HG03175 (cell line): Measurements from ENCODE around the gene MRPL42.
A peak's percentile ranks its signal among the peaks of the same experiment; 100 is the strongest.
"Not testable (repeated sequence)": the region's sequence is repeated elsewhere in the genome, so short reads cannot be mapped to it uniquely, and the experiment has no call there.

Experiments
- ATAC-seq: cut with Tn5 transposase; IDR thresholded peaks from one replicate; pipeline ENCODE4 v1.9.1; 2021; ENCODE audit warnings: mild to moderate bottlenecking, moderate library complexity; ENCODE audit not compliant: unreplicated experiment

The MRPL42 gene

DNA sequence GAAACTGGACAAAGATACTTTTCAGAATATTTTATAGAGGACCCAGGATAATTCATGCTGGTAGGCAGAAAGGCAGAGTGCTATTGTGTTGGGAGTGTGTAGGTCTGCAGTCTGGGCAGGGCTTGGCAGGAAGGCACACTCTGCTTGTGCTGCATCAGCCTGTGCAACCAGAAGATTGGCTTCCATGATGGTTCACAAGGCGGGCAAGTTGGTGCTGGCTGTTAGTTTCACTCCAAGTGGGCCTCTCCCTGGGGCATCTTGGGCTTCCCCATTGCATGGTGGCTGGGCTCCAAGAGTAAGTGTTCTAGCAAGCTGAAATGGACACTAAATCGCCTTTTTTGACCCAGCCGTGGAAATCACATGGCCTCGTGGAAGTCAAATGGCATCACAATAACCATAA, 23.7 kb upstream of the MRPL42 start:
- no peak for ATAC-seq

- no peak for ATAC-seq
Measured at GRCh38 chr12:93447555-93448290, 19.6 kb upstream of the MRPL42 start.

GRCh38 chr12:93448796-93449195, 18.5 kb upstream of the MRPL42 start:
- no peak for ATAC-seq

DNA sequence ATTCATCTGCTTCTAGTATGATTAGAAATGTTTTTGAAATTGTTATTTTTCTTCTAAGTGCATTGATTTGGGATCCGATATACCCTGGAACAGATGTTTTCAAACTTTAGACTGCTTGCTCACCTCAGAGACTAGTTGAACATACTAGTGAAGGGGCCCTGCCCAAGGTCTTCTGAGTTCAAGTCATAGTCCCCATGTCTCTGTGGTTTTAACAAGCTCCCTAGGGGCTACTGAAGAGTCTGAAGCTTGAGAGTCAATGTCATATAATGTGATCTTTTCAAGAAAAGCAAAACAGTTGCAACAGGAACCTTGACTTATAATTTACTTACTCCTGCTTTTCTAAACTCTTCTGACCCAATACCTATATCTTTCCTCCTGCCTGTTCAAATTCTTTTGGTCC, 18.0 kb upstream of the MRPL42 start:
- peak; percentile 91 for ATAC-seq

DNA sequence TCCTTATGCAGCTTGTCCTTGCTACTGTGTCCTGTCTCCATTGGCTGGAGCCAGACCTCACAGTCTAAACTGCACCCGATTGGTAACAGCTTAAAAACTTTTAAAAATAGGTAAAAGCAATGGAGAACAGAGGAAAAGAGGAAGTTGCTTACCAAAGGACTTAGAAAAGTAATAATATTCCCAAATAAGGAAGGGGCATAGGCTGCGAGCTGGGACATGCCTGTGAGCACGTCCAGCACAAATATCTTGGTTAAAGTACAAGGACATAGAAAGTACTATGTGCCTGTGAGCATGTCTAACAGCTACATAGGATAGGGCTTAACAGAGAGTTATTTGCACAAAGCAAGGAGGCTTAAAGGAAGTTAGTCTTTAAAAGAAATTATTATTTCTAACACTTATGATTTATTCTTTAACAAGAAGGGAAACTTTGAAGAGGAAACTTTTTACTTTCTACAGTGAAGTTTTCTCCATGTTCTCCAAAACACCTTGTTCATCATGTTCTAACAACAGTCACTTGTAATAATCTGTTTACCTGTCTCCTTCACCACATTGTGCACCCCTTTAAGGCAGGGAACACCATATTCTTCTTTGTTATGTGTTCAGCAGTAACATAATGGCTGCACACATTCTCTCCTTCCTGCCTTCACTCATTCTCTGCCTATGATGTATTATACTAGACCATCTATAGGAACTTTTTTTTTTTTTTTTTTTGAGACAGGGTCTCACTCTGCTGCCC, 15.7 kb upstream of the MRPL42 start:
- ATAC-seq: no peak

GRCh38 chr12:93453633-93454032, 13.7 kb upstream of the MRPL42 start:
- ATAC-seq: no peak

DNA sequence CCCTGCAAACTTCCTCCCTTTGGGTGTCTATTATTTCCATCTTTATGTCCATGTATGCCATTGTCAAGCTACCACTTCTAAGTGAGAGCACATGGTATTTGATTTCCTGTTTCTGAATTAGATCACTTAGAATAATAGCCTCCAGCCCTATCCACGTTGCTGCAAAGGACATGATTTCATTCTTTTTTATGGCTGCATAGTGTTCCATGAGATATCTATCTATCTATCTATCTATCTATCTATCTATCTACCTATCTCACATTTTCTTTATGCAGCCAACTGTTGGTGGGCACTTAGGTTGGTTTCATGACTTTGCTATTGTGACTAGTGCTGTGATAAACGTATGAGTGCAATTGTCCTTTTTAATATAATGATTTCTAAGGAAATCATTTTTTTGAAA, 11.2 kb upstream of the MRPL42 start:
- no peak for ATAC-seq

DNA sequence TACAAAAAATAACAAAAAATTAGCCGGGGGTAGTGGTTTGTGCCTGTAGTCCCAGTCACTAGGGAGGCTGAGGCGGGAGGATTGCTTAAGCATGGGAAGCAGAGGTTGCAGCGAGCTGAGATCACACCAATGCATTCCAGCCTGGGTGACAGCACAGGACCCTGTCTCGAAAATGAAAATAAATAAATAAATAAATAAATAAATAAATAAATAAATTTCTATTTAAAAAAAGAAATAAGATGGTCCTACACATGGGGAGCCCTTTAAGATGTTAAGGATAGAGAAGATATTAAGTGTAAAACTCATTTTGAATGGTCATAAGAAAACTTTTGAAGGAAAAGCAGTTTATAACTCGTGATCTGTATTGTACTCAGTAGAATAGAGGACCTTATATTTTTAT, 8.2 kb upstream of the MRPL42 start:
- no peak for ATAC-seq

- ATAC-seq: no peak
Measured at GRCh38 chr12:93460003-93460402, 7.3 kb upstream of the MRPL42 start.

DNA sequence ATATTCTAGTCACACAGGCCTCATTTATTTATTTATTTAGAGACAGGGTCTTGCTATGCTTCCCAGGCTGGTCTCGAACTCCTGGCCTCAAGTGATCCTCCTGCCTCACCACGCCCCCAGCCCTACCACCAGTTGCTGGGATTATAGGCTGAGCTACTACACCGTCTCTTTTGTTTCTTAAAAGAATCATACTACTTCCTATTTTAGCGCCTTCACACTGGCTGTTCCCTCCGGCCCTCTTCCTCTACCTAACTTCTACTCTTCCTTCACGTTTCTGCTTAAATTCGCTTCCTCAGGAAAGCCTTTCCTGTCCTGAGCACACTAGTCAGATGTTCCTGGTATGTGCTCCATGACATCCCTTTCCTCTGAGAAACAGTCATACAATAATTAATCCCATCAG, 6.4 kb upstream of the MRPL42 start:
- ATAC-seq: no peak

GRCh38 chr12:93461503-93461902, 5.8 kb upstream of the MRPL42 start:
- no peak for ATAC-seq

- no peak for ATAC-seq
Measured at GRCh38 chr12:93465841-93466240, 1.5 kb upstream of the MRPL42 start.

- no peak for ATAC-seq
Measured at GRCh38 chr12:93466625-93467350, 526 bp upstream of the MRPL42 start.

DNA sequence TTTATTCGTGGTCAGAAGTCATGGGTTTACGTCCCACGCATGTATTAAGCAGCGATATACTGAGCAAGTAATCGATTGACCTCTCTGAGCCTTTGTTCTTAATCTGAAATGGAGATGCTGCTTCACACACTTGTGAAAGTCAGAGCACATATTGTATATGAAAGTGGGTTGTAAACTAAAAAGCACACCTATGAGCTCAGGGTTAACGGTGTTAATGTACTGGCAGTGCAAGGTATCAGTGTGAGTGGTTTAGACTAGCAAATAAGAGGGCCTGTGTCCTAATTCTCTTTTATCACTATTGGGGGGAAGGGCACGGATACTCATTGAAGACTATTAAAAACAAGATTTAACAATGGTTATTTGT, 676 bp downstream of the MRPL42 start:
- ATAC-seq: peak; percentile 22

DNA sequence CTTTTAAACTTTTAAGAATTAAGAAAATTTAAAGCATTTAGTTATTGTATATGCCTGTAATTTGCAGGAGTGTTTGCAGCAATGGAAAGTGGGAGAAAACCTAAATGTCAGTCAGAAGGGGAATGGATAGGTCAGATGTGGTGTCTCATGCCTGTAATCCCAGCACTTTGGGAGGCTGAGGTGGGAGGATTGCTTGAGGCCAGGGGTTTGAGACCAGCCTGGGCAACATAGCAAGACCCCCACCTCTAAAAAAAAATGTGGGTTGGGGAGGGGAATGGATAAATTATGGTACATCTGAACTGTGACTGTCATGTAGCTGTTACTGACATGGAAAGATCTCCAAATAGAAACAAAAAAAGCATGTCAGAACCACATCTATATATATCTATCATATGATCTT, 2.1 kb downstream of the MRPL42 start:
- no peak for ATAC-seq

GRCh38 chr12:93476555-93476954, 9.2 kb downstream of the MRPL42 start:
- no peak for ATAC-seq

DNA sequence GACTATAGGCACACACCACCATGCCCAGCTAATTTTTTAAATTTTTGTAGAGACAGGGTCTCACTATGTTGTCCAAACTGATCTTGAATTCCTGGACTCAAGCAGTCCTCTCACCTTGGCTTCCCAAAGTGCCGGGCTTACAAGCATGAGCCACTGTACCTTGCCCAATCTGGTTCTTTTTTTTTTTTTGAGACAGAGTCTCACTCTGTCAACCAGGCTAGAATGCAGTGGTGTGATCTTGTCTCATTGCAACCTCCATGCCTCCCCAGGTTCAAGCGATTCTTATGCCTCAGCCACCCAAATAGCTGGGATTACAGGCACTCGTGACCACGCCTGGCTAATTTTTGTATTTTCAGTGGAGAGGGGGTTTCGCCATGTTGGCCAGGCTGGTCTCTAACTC, 15.4 kb downstream of the MRPL42 start:
- no peak for ATAC-seq

GRCh38 chr12:93483151-93483807, 16.0 kb downstream of the MRPL42 start:
- ATAC-seq: no peak

DNA sequence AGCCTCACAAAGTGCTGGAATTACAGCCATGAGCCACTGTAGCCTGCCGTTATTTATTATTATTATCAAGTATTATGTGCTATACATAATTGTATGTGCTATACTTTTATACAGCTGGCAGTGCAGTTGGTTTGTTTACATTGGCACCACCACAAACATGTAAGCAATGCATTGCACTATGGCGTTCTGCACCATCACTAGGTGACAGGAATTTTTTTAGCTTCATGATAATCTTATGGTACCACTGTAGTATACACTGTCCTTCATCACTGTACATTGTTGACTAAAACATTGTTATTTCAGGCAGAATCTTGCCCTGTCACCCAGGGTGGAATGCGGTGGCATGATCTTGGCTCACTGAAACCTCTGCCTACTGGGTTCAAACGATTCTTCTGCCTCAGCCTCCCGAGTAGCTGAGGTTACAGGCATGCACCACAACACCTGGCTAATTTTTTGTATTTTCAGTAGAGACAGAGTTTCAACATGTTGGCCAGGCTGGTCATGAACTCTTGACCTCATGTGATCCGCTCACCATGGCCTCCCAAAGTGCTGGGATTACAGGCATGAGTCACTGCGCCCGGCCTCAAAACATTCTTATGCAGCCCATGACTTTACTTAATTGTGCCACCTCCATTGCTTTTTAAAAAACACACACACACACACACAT, 17.1 kb downstream of the MRPL42 start:
- no peak for ATAC-seq

- ATAC-seq: not testable (repeated sequence)
Measured at GRCh38 chr12:93492808-93493207, 25.5 kb downstream of the MRPL42 start.

DNA sequence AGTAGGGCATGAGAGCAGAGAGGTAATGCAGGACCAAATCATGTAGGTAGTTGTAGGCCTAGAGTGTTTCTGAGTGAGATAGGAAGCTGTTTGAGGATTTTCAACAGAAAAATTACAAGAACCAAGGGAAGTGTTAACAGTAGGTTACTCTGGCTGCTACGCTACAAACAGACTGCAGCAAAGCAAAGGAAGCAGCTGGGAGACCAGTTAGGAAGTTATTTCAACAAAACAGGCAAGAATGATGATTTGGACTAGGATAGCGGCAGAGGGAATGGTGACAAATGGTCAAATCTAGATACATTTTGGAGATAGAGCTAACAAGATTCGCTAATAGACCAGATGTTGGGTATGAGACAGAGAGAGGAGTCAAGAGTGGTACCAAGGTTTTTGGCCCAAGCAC, 26.8 kb downstream of the MRPL42 start:
- no peak for ATAC-seq
